ENCODE data around the gene TINCR.

DNA sequence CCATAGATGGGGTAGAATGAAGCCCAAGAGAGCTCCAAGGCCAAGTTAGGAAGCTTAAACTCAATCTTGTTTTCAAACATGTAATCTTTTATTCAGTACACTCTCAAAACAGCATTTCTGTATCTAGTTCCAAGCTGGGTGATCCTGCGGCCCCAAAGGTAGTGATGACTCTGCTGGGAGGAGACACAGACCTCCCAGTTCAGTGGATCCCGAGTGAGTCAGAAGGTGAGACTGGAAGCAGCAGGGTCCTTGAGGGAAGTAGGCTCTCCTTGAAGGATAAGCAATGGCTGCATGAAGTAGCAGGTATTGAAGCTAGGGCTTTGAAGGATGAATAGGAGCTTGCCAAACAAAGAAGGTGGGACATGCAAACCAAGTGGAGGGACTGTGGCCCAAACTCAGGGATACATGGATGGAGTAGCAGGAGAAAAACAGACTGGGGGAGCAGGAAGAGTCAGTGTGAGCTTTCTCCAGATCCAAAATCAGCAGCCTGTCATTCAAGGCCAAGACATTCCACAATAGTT lies 9.6 kb downstream of the TINCR start:
- no peak for TF ChIP-seq POLR2A (IDR thresholded peaks at IDR 0.05; ENCODE audit: low read depth, low read length)
- TF ChIP-seq TAF1 (IDR thresholded peaks at IDR 0.05; ENCODE audit: low read depth, low read length) = no peak
- no peak for TF ChIP-seq POLR2AphosphoS5 (IDR thresholded peaks at IDR 0.05; ENCODE audit: low read depth, low read length)
